ENCODE measurements around the gene SHROOM3. TPM values are rescaled to one million over a fixed set of nuclear protein-coding genes. Genes with fewer than 3 reads are reported as not detected.

SHROOM3 gene
- total RNA-seq, 1 experiment from 2014 or later = 27.6 TPM

- H3K4me3 Mint-ChIP-seq = peak overlapping the region in 1 of 2 experiments; percentile 31; a peak in 2 of 5 replicates
Observed at GRCh38 chr4:76624241-76624681, 189.2 kb downstream of the SHROOM3 start.

More at GRCh38 chr4:76624241-76624681, 189.2 kb downstream of the SHROOM3 start:
- H2BK5ac ChIP-seq (ENCODE audit: insufficient read length, low read length) = no peak overlapping the region
- no peaks in the 10 kb centered on the region for H3K9me3 Mint-ChIP-seq
- WGBS (ENCODE audit: extremely low coverage, insufficient read length, low lambda C conversion rate) = no CpG with 5 or more reads among the region's 9 CpGs
- H2BK20ac ChIP-seq (ENCODE audit: low read depth, low read length, poor library complexity, severe bottlenecking) = no peak overlapping the region
- no peak overlapping the region for H4K5ac ChIP-seq (ENCODE audit: insufficient read length, low read depth, low read length)
- peak overlapping the region; percentile 4 for H3K4me2 ChIP-seq (ENCODE audit: insufficient read depth, insufficient read length, low read length)
- H2BK120ac ChIP-seq (ENCODE audit: low read depth, low read length, poor library complexity, severe bottlenecking) = no peak overlapping the region
- peak; percentile 46 for DNase-seq
- H2AFZ ChIP-seq (ENCODE audit: low read length) = no peak overlapping the region
- no peak overlapping the region for H3K9ac ChIP-seq (ENCODE audit: extremely low read depth, insufficient read length, low read length)
- no peak overlapping the region for H2AK5ac ChIP-seq (ENCODE audit: insufficient read length, low read length)
- H4K91ac ChIP-seq (ENCODE audit: insufficient read length, low read depth, low read length) = no peak overlapping the region
- no peaks in the 10 kb centered on the region for H3K36me3 Mint-ChIP-seq (ENCODE audit: insufficient read depth in 1 of 3, low read depth in 3 of 3)
- no peak overlapping the region for H3K27ac ChIP-seq (ENCODE audit: insufficient read length, low read depth, low read length)
- H3K9me3 ChIP-seq (ENCODE audit: control insufficient read depth, low read depth, low read length) = no peaks in the 10 kb centered on the region
- no peak overlapping the region for H2BK12ac ChIP-seq (ENCODE audit: insufficient read length, low read depth, low read length)
- H3K4ac ChIP-seq (ENCODE audit: low read depth, low read length) = no peak overlapping the region
- TF ChIP-seq CTCF (conservative IDR thresholded peaks at IDR 0.05) = no peak
- H3K14ac ChIP-seq (ENCODE audit: insufficient read depth, low read length) = peak overlapping the region; percentile 14; the same call in 1 of the 2 replicates
- H4K8ac ChIP-seq (replicated peaks; ENCODE audit: insufficient read length, low read depth, low read length) = no peak overlapping the region
- H3K79me1 ChIP-seq (ENCODE audit: insufficient read depth, low read depth, low read length, poor library complexity, severe bottlenecking) = no peaks in the 10 kb centered on the region
- no peak overlapping the region for H3T11ph ChIP-seq (ENCODE audit: low read length)
- H3K56ac ChIP-seq (ENCODE audit: insufficient read length, low read depth, low read length) = no peak overlapping the region
- H3K23me2 ChIP-seq (ENCODE audit: insufficient read length, low read depth, low read length, poor library complexity, severe bottlenecking) = no peaks in the 10 kb centered on the region
- peak overlapping the region; percentile 11 to 82 (median 65); a peak in 3 of 7 replicates for H3K27ac Mint-ChIP-seq
- H4K20me1 ChIP-seq (ENCODE audit: control insufficient read depth, insufficient read depth, insufficient read length) = no peaks in the 10 kb centered on the region
- peaks cover 33 to 42% of the 10 kb centered on the region in 2 experiments for H3K4me1 Mint-ChIP-seq
- peaks cover 8% of the 10 kb centered on the region for H3K4me1 ChIP-seq (ENCODE audit: insufficient read depth, low read length)
- no peak overlapping the region for H3K23ac ChIP-seq (ENCODE audit: insufficient read length, low read depth, low read length)
- no peaks in the 10 kb centered on the region for H3K79me2 ChIP-seq (ENCODE audit: insufficient read depth, low read length)
- no peaks in the 10 kb centered on the region for H3K27me3 ChIP-seq (ENCODE audit: insufficient read depth, low read length)
- no peak overlapping the region for H2BK15ac ChIP-seq (ENCODE audit: low read depth, low read length)
- peak overlapping the region; percentile 68 for H3K18ac ChIP-seq (ENCODE audit: insufficient read length, low read depth, low read length)
- no peaks in the 10 kb centered on the region; the same call in 1 of the 2 replicates for H3K27me3 Mint-ChIP-seq (ENCODE audit: low read depth)
